A549 (cell line): ENCODE data around the gene RPS6KA3. TPM values are rescaled to one million over a fixed set of nuclear protein-coding genes. Genes with fewer than 3 reads are reported as not detected.

ENCODE experiments used
- ATAC-seq, 2 experiments: fragments of 200-7000 bp in 1 of 2; fragments of >200 bp in 1 of 2; cut with Nextera tagmentation in 1 of 2; cut with Tn5 transposase in 1 of 2; 3 replicates each; pipeline versions ENCODE4 v1.8.0 to v1.9.1; 2018 to 2020; ENCODE audit warnings: mild to moderate bottlenecking in 1 of 2, moderate library complexity in 1 of 2
- CTCF ChIA-PET: fragments of 300-600 bp; sonication (Branson Sonifier 250); formaldehyde crosslinking; extraction: SDS; loops from one replicate; lab custom pipeline; 2021; ENCODE audit warnings: antibody characterized with exemption, inconsistent platforms; lab: Yijun Ruan, JAX
- POLR2A ChIA-PET: fragments of 350-600 bp; formaldehyde crosslinking; extraction: SDS; loops from one replicate; lab custom pipeline; 2021; ENCODE audit warnings: antibody characterized with exemption, inconsistent platforms; lab: Yijun Ruan, JAX
- DNase-seq, 2 experiments: peaks; one replicate each; pipeline versions ENCODE4 v3.0.0 to v3.0.0-alpha.2; 2011 to 2016; ENCODE audit warnings: low read depth in 1 of 2, low spot score in 1 of 2
- FAIRE-seq: peaks from 2 replicates; lab custom pipeline; 2011; peaks lifted over from hg19 to GRCh38; lab: Jason Lieb, UNC
- H3K27ac ChIP-seq, 2 experiments: fragments of >200 bp; sonication (Bioruptor Twin); formaldehyde crosslinking; 3 replicates each; pipeline ENCODE4 v1.5.1; 2016 to 2017
- H3K4me1 ChIP-seq: fragments of >200 bp; sonication (Bioruptor Twin); formaldehyde crosslinking; 3 replicates; pipeline ENCODE4 v1.6.1; 2016
- H3K4me2 ChIP-seq: fragments of >200 bp; sonication (Bioruptor Twin); formaldehyde crosslinking; 3 replicates; pipeline ENCODE4 v1.6.1; 2016
- H3K4me3 ChIP-seq: fragments of >200 bp; sonication (Bioruptor Twin); formaldehyde crosslinking; 3 replicates; pipeline ENCODE4 v1.5.1; 2016
- H3K9me3 ChIP-seq: fragments of >200 bp; sonication (Bioruptor Twin); formaldehyde crosslinking; 3 replicates; pipeline ENCODE4 v1.6.1; 2016
- BHLHE40 ChIP-seq: IDR thresholded peaks from 2 replicates; pipeline ENCODE4 v1.6.1; 2012; ENCODE audit warnings: low read depth, low read length, inconsistent platforms
- CHD2 ChIP-seq: fragments of 150-350 bp; IDR thresholded peaks from 2 replicates; pipeline ENCODE4 v1.6.1; 2014; ENCODE audit warnings: low read length; ENCODE audit not compliant: partially characterized antibody
- CHD4 ChIP-seq: fragments of 200-600 bp; sonication (generic); IDR thresholded peaks from 2 replicates; pipeline ENCODE4 v1.6.1; 2016; ENCODE audit warnings: antibody characterized with exemption, mild to moderate bottlenecking, borderline replicate concordance
- CTCF ChIP-seq: fragments of >200 bp; sonication (Bioruptor Twin); formaldehyde crosslinking; IDR thresholded peaks from 3 replicates; pipeline ENCODE4 v1.5.1; 2016
- E2F6 ChIP-seq: IDR thresholded peaks from 2 replicates; pipeline ENCODE4 v1.6.1; 2012; ENCODE audit warnings: low read depth, borderline replicate concordance
- EHF ChIP-seq: fragments of 250-450 bp; sonication (Bioruptor Pico); IDR thresholded peaks from 2 replicates; pipeline ENCODE4 v1.5.0; 2020; ENCODE audit warnings: mild to moderate bottlenecking
- ELK1 ChIP-seq: fragments of 150-350 bp; IDR thresholded peaks from 2 replicates; pipeline ENCODE4 v1.6.1; 2014; ENCODE audit warnings: low read depth, mild to moderate bottlenecking, low read length
- EP300 ChIP-seq, 2 experiments: fragments of >200 bp; sonication (Bioruptor Twin); formaldehyde crosslinking; IDR thresholded peaks; 2 replicates in 1 of 2; 3 replicates in 1 of 2; pipeline ENCODE4 v1.6.1; 2016 to 2017
- FOSB ChIP-seq: fragments of 250-450 bp; sonication (Bioruptor Pico); IDR thresholded peaks from 2 replicates; pipeline ENCODE4 v1.5.0; 2020; ENCODE audit warnings: mild to moderate bottlenecking, moderate library complexity
- FOXS1 ChIP-seq: fragments of 250-450 bp; sonication (Bioruptor Pico); IDR thresholded peaks from 2 replicates; pipeline ENCODE4 v1.5.0; 2020; ENCODE audit warnings: mild to moderate bottlenecking, moderate library complexity
- HEYL ChIP-seq: fragments of 250-450 bp; sonication (Bioruptor Pico); IDR thresholded peaks from 2 replicates; pipeline ENCODE4 v1.8.0; 2021; ENCODE audit warnings: mild to moderate bottlenecking, moderate library complexity
- HOXB13 ChIP-seq: fragments of 250-450 bp; sonication (Bioruptor Pico); IDR thresholded peaks from 2 replicates; pipeline ENCODE4 v1.5.0; 2020; ENCODE audit warnings: low read depth, mild to moderate bottlenecking, moderate library complexity
- JUN ChIP-seq, 2 experiments: fragments of >200 bp; sonication (Bioruptor Twin); formaldehyde crosslinking; IDR thresholded peaks; 2 replicates in 1 of 2; 3 replicates in 1 of 2; pipeline ENCODE4 v1.6.1; 2016 to 2017
- JUNB ChIP-seq: fragments of >200 bp; sonication (Bioruptor Twin); formaldehyde crosslinking; IDR thresholded peaks from 2 replicates; pipeline ENCODE4 v1.6.1; 2016
- KDM1A ChIP-seq: fragments of 200-600 bp; sonication (generic); IDR thresholded peaks from 2 replicates; pipeline ENCODE4 v1.6.1; 2016; ENCODE audit warnings: low read depth, mild to moderate bottlenecking
- MAFK ChIP-seq: fragments of 450-650 bp; IDR thresholded peaks from 2 replicates; pipeline ENCODE4 v1.6.1; 2014; ENCODE audit not compliant: partially characterized antibody
- POLR2A ChIP-seq: IDR thresholded peaks from 2 replicates; pipeline ENCODE4 v1.6.1; 2012; ENCODE audit warnings: mild to moderate bottlenecking, low read length
- RCOR1 ChIP-seq: fragments of 150-350 bp; IDR thresholded peaks from 2 replicates; pipeline ENCODE4 v1.6.1; 2014; ENCODE audit warnings: antibody characterized with exemption, low read length, low read depth
- REST ChIP-seq: fragments of 200-600 bp; sonication (generic); IDR thresholded peaks from 2 replicates; pipeline ENCODE4 v1.6.1; 2016; ENCODE audit warnings: antibody characterized with exemption, mild to moderate bottlenecking, moderate library complexity
- USF2 ChIP-seq: fragments of 450-650 bp; IDR thresholded peaks from 2 replicates; pipeline ENCODE4 v1.6.1; 2014; ENCODE audit warnings: antibody characterized with exemption
- ZFP36 ChIP-seq: fragments of 450-650 bp; IDR thresholded peaks from 2 replicates; pipeline ENCODE4 v1.6.1; 2014; ENCODE audit warnings: borderline replicate concordance; ENCODE audit not compliant: partially characterized antibody
- WGBS: methylation state at CpG from one replicate; pipeline ENCODE4 v1.1.6; 2017; ENCODE audit errors: missing lambda C conversion rate; 5-methylcytosine and 5-hydroxymethylcytosine counted together
- polyA plus RNA-seq, 4 experiments: library from polyadenylated mRNA; depleted of rRNA in 3 of 4; stranded (reverse); fragments of >200 nt; fragmentation: RNase III in 1 of 4; extraction: RNeasy Plus Mini Kit Qiagen cat#74134 plus additional on column Dnase treatment in 1 of 4; gene quantifications; 2 replicates in 3 of 4; 3 replicates in 1 of 4; pipeline ENCODE4 v1.2.3, GENCODE V29; 2011 to 2017

Gene RPS6KA3
- polyA plus RNA-seq, 2 of the 4 experiments (the other 2 are of a cell fraction), result 41.1 to 117 TPM

- 83% methylated on average over 8 of the region's 8 CpGs for WGBS
- no peak for DNase-seq
- Histone ChIP-seq H3K4me3 (no peak overlapping the region), H3K9me3 (no peaks in the 10 kb centered on the region), H3K4me2 (no peak overlapping the region), H3K27ac (no peak overlapping the region), H3K4me1 (no peaks in the 10 kb centered on the region)
- ATAC-seq, result no peak
- ChIA-PET POLR2A (no interaction called here), CTCF (no interaction called here)
- TF ChIP-seq JUNB (no peak), CHD2 (no peak), JUN (IDR thresholded peaks at IDR 0.05) (no peak), CTCF (no peak), POLR2A (no peak), HOXB13 (no peak), USF2 (no peak), FOSB (CRISPR knock-in tag) (no peak), CHD4 (no peak), E2F6 (no peak), EHF (no peak), KDM1A (no peak), EP300 (IDR thresholded peaks at IDR 0.05) (no peak), FOXS1 (CRISPR knock-in tag) (no peak), REST (no peak), ELK1 (no peak), BHLHE40 (no peak), MAFK (no peak), RCOR1 (no peak), ZFP36 (no peak)
- no peak for FAIRE-seq
Measured at GRCh38 chrX:20309806-20310205, 43.1 kb upstream of the RPS6KA3 start.

- no peak for DNase-seq
- no peak for FAIRE-seq
- no peak for ATAC-seq
Measured at GRCh38 chrX:20306668-20307067, 40.0 kb upstream of the RPS6KA3 start.

More at GRCh38 chrX:20306668-20307067, 40.0 kb upstream of the RPS6KA3 start:
- Histone ChIP-seq H3K4me1 (no peaks in the 10 kb centered on the region), H3K4me2 (no peak overlapping the region), H3K9me3 (no peaks in the 10 kb centered on the region), H3K4me3 (no peak overlapping the region), H3K27ac (no peak overlapping the region)
- TF ChIP-seq HEYL, result no peak
- CTCF ChIA-PET, result no interaction called here
- WGBS, result 100% methylated on average over 1 of the region's 3 CpGs
- POLR2A ChIA-PET, result no interaction called here
